GM18951 (cell line): ENCODE data around the gene C17orf50.

Experiments used
- POLR2A ChIP-seq: IDR thresholded peaks from 4 replicates; pipeline ENCODE4 v1.6.1; 2011; ENCODE audit warnings: mild to moderate bottlenecking; ENCODE audit not compliant: insufficient read length, insufficient read depth; ENCODE audit errors: extremely low read depth
- in situ Hi-C: fragments of 300-500 bp; cut with MboI; formaldehyde crosslinking; loops from one replicate; pipeline ENCODE4 v1.12.0; 2022; ENCODE audit warnings: low sequenced_read_pairs, mixed read lengths, inconsistent platforms; ENCODE audit not compliant: unreplicated experiment

Gene C17orf50

GRCh38 chr17:35760587-35760986 lies at the start of gene C17orf50:
TSS of gene C17orf50 (plus strand) at chr17:35760887. CDS start at chr17:35760942, 55 bp downstream.
- in situ Hi-C loops = no loop called here
- no peak for TF ChIP-seq POLR2A

GRCh38 chr17:35710950-35711349 lies 49.7 kb upstream of the C17orf50 start:
- TF ChIP-seq POLR2A = no peak
- in situ Hi-C loops = no loop called here

- in situ Hi-C loops = no loop called here
- no peak for TF ChIP-seq POLR2A
Measured at GRCh38 chr17:35713069-35713728, 47.5 kb upstream of the C17orf50 start.

- in situ Hi-C loops = no loop called here
- no peak for TF ChIP-seq POLR2A
Measured at GRCh38 chr17:35714988-35715387, 45.7 kb upstream of the C17orf50 start.

- TF ChIP-seq POLR2A = no peak
- in situ Hi-C loops = no loop called here
Measured at GRCh38 chr17:35715416-35715815, 45.3 kb upstream of the C17orf50 start.

- no peak for TF ChIP-seq POLR2A
- in situ Hi-C loops = no loop called here
Measured at GRCh38 chr17:35716173-35716572, 44.5 kb upstream of the C17orf50 start.

- no peak for TF ChIP-seq POLR2A
- in situ Hi-C loops = no loop called here
Measured at GRCh38 chr17:35716897-35717465, 43.7 kb upstream of the C17orf50 start.

- in situ Hi-C loops = no loop called here
- TF ChIP-seq POLR2A = no peak
Measured at GRCh38 chr17:35717475-35717874, 43.2 kb upstream of the C17orf50 start.

GRCh38 chr17:35723735-35724134 lies 37.0 kb upstream of the C17orf50 start:
- TF ChIP-seq POLR2A = no peak
- in situ Hi-C loops = no loop called here

- in situ Hi-C loops = loop anchor here (25.0 kb wide), 1 partner anchor 563 kb away; no protein-coding TSS in a partner anchor
- no peak for TF ChIP-seq POLR2A
Measured at GRCh38 chr17:35725058-35725457, 35.6 kb upstream of the C17orf50 start.

GRCh38 chr17:35725802-35726126 lies 34.9 kb upstream of the C17orf50 start:
- in situ Hi-C loops = loop anchor here (25.0 kb wide), 1 partner anchor 563 kb away; no protein-coding TSS in a partner anchor
- no peak for TF ChIP-seq POLR2A

GRCh38 chr17:35726127-35726952 lies 34.3 kb upstream of the C17orf50 start:
- in situ Hi-C loops = loop anchor here (25.0 kb wide), 1 partner anchor 564 kb away; no protein-coding TSS in a partner anchor
- no peak for TF ChIP-seq POLR2A

GRCh38 chr17:35726953-35727460 lies 33.7 kb upstream of the C17orf50 start:
- no peak for TF ChIP-seq POLR2A
- in situ Hi-C loops = loop anchor here (25.0 kb wide), 1 partner anchor 565 kb away; no protein-coding TSS in a partner anchor
